ENCODE data around the gene TMC6. TPM values are rescaled to one million over a fixed set of nuclear protein-coding genes. Genes with fewer than 3 reads are reported as not detected.

Gene TMC6
- total RNA-seq, 1 experiment from 2014 or later, result 58.0 TPM

DNA sequence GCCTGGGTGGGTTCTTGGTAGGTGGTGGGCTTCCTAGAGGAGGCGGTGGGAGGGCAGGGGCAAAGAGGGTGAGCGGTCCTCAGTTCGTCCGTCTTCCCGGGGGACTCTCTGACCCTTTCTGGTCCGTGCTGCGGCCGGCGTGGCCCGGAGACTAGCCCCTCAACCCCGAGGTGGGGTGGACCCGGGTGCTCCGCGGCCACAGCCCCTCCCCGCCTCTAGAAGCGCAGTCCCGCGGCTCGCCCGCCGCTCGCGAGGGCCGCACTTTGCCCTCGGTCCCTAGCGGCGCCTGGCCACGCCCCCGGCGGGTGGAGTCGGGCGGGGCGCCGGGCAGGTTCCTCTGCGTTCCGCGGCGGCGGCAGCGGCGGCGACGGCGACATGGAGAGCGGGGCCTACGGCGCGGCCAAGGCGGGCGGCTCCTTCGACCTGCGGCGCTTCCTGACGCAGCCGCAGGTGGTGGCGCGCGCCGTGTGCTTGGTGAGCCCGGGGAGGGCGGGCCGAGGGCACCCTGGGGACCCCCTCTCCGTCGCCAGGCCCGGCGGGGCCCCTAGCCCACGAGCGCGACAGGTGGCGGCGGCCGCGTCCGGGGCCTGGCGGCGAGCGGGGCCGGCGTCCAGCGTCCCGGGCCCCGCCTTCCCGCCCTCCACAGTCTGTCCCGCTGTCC is 39.8 kb upstream of the TMC6 start, which contains the start of gene SYNGR2:
SYNGR2 (plus strand) TSS at position 340 of the 661 bp plus-strand sequence; CDS start at position 376, 36 bp downstream.
- TF ChIP-seq SIN3A (IDR thresholded peaks at IDR 0.05; ENCODE audit: borderline replicate concordance, insufficient read depth, low read depth, low read length) (peak; percentile 62; the same call in 1 of the 2 replicates), POLR2AphosphoS5 (IDR thresholded peaks at IDR 0.05; ENCODE audit: low read depth, low read length) (peak; percentile 53; the same call in 1 of the 2 replicates)
- TF ChIP-seq, protein P1, sequence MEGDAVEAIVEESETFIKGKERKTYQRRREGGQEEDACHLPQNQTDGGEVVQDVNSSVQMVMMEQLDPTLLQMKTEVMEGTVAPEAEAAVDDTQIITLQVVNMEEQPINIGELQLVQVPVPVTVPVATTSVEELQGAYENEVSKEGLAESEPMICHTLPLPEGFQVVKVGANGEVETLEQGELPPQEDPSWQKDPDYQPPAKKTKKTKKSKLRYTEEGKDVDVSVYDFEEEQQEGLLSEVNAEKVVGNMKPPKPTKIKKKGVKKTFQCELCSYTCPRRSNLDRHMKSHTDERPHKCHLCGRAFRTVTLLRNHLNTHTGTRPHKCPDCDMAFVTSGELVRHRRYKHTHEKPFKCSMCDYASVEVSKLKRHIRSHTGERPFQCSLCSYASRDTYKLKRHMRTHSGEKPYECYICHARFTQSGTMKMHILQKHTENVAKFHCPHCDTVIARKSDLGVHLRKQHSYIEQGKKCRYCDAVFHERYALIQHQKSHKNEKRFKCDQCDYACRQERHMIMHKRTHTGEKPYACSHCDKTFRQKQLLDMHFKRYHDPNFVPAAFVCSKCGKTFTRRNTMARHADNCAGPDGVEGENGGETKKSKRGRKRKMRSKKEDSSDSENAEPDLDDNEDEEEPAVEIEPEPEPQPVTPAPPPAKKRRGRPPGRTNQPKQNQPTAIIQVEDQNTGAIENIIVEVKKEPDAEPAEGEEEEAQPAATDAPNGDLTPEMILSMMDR (IDR thresholded peaks at IDR 0.05), result no peak
- peak within 1 kb of the TSS; percentile 69 for H3K27ac ChIP-seq (ENCODE audit: low read length)
- ChIA-PET POLR2A (no interaction called here), CTCF (interaction anchor here (0.6 kb wide), 1 partner anchor 246 kb away, joined by 5 read pairs; no protein-coding TSS in a partner anchor)
- ATAC-seq, result peak; percentile 82
- no peak for DNase-seq (ENCODE audit: low read depth, low spot score)
- H3K4me1 ChIP-seq (ENCODE audit: control insufficient read depth, insufficient read depth, low read length), result peaks cover 32% of the 10 kb centered on the region
- H3K36me3 ChIP-seq (ENCODE audit: control insufficient read depth, insufficient read depth, low read length), result no peaks in the 10 kb centered on the region; the same call in 1 of the 2 replicates
- in situ Hi-C loops (cut with HindIII; ENCODE audit: low pct_unique_long_range_greater_than_20kb, low sequenced_read_pairs), result no loop called here
- H3K4me3 ChIP-seq (ENCODE audit: low read depth in 2 of 2, low read length in 2 of 2), result peak within 1 kb of the TSS; percentile 48 to 69
- BruUV-seq (replicated peaks), result no TSS peak
- H3K27me3 ChIP-seq (ENCODE audit: control insufficient read depth, insufficient read depth, low read length), result no peaks in the 10 kb centered on the region
- intact Hi-C loops (cut with micrococcal nuclease; ENCODE audit: unreplicated experiment), result no loop called here
- H3K9me3 ChIP-seq (ENCODE audit: control insufficient read depth, insufficient read depth, low read depth, low read length), result no peaks in the 10 kb centered on the region

DNA sequence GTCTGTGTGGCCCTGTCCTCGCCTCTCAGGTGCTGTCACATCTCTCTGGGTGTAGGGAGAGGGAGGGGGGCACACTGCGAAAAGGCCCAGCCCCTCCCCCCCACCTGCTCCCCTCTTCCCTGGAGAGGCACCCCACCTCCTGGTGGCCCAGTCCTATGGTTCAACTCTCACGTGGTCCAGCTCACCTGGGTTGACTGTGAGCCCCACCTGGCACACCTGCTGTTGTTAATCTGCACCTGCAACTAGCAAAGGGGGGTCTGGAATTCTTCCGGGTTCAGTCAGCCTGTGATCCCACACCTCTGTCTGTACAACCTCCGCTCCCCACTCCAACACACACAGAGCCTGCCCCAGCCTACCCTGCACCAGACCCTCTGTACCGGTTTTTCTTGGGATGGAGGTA is 37.9 kb upstream of the TMC6 start:
- TF ChIP-seq SIN3A (IDR thresholded peaks at IDR 0.05; ENCODE audit: borderline replicate concordance, insufficient read depth, low read depth, low read length) (no peak), TCF7L2 (IDR thresholded peaks at IDR 0.05; ENCODE audit: low read depth, low read length) (no peak), POLR2AphosphoS5 (IDR thresholded peaks at IDR 0.05; ENCODE audit: low read depth, low read length) (no peak)
- TF ChIP-seq, protein P2, sequence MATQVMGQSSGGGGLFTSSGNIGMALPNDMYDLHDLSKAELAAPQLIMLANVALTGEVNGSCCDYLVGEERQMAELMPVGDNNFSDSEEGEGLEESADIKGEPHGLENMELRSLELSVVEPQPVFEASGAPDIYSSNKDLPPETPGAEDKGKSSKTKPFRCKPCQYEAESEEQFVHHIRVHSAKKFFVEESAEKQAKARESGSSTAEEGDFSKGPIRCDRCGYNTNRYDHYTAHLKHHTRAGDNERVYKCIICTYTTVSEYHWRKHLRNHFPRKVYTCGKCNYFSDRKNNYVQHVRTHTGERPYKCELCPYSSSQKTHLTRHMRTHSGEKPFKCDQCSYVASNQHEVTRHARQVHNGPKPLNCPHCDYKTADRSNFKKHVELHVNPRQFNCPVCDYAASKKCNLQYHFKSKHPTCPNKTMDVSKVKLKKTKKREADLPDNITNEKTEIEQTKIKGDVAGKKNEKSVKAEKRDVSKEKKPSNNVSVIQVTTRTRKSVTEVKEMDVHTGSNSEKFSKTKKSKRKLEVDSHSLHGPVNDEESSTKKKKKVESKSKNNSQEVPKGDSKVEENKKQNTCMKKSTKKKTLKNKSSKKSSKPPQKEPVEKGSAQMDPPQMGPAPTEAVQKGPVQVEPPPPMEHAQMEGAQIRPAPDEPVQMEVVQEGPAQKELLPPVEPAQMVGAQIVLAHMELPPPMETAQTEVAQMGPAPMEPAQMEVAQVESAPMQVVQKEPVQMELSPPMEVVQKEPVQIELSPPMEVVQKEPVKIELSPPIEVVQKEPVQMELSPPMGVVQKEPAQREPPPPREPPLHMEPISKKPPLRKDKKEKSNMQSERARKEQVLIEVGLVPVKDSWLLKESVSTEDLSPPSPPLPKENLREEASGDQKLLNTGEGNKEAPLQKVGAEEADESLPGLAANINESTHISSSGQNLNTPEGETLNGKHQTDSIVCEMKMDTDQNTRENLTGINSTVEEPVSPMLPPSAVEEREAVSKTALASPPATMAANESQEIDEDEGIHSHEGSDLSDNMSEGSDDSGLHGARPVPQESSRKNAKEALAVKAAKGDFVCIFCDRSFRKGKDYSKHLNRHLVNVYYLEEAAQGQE (IDR thresholded peaks at IDR 0.05; ENCODE audit: insufficient read depth in 1 of 2, low read depth in 2 of 2, low read length in 1 of 2), result no peak
- TF ChIP-seq, protein P1 (IDR thresholded peaks at IDR 0.05), result no peak
- no peak overlapping the region for H3K4me3 ChIP-seq (ENCODE audit: low read depth in 2 of 2, low read length in 2 of 2)
- intact Hi-C loops (cut with micrococcal nuclease; ENCODE audit: unreplicated experiment) (no loop called here), in situ Hi-C loops (cut with HindIII; ENCODE audit: low pct_unique_long_range_greater_than_20kb, low sequenced_read_pairs) (no loop called here)
- ATAC-seq (no peak), DNase-seq (ENCODE audit: low read depth, low spot score) (no peak)
- BruUV-seq (replicated peaks), result no TSS peak
- no peaks in the 10 kb centered on the region for H3K27me3 ChIP-seq (ENCODE audit: control insufficient read depth, insufficient read depth, low read length)
- no peaks in the 10 kb centered on the region; the same call in 1 of the 2 replicates for H3K36me3 ChIP-seq (ENCODE audit: control insufficient read depth, insufficient read depth, low read length)
- POLR2A ChIA-PET, result no interaction called here
- CTCF ChIA-PET, result no interaction called here
- no peaks in the 10 kb centered on the region for H3K9me3 ChIP-seq (ENCODE audit: control insufficient read depth, insufficient read depth, low read depth, low read length)
- H3K27ac ChIP-seq (ENCODE audit: low read length), result no peak overlapping the region
- peaks cover 15% of the 10 kb centered on the region for H3K4me1 ChIP-seq (ENCODE audit: control insufficient read depth, insufficient read depth, low read length)
